Keratinocyte (primary cell): ENCODE measurements around the gene SLC6A9. TPM values are rescaled to one million over a fixed set of nuclear protein-coding genes. Genes with fewer than 3 reads are reported as not detected.
A peak's percentile ranks its signal among the peaks of the same experiment; 100 is the strongest.

Experiments
- DNase-seq: peaks from one replicate; pipeline ENCODE4 v3.0.0-alpha.2; 2011; ENCODE audit warnings: low read depth, missing footprints, low spot score
- FAIRE-seq: peaks from 2 replicates; lab custom pipeline; 2011; peaks lifted over from hg19 to GRCh38; lab: Jason Lieb, UNC
- H2AFZ ChIP-seq: 2 replicates; pipeline ENCODE4 v1.6.0; 2012; ENCODE audit warnings: low read length, control low read depth, inconsistent platforms; ENCODE audit not compliant: control insufficient read depth
- H3K27ac ChIP-seq: 2 replicates; pipeline ENCODE4 v1.5.1; 2011; ENCODE audit warnings: low read length; ENCODE audit not compliant: control insufficient read depth, insufficient read depth
- H3K27me3 ChIP-seq: 3 replicates; pipeline ENCODE4 v1.6.0; 2011; ENCODE audit warnings: low read length; ENCODE audit not compliant: control insufficient read depth, insufficient read depth; ENCODE audit errors: extremely low read depth
- H3K36me3 ChIP-seq, 2 experiments: 2 replicates in 1 of 2; 3 replicates in 1 of 2; pipeline ENCODE4 v1.5.1; 2011; ENCODE audit warnings: low read length in 2 of 2, mild to moderate bottlenecking in 1 of 2; ENCODE audit not compliant: control insufficient read depth in 2 of 2, insufficient read depth in 2 of 2; ENCODE audit errors: extremely low read depth in 1 of 2
- H3K4me1 ChIP-seq: 3 replicates; pipeline ENCODE4 v1.5.1; 2011; ENCODE audit warnings: low read length; ENCODE audit not compliant: control insufficient read depth, insufficient read depth; ENCODE audit errors: extremely low read depth
- H3K4me2 ChIP-seq: 3 replicates; pipeline ENCODE4 v1.6.0; 2011; ENCODE audit warnings: low read depth, low read length; ENCODE audit not compliant: control insufficient read depth, insufficient read depth; ENCODE audit errors: extremely low read depth
- H3K4me3 ChIP-seq, 3 experiments: fragments of 200-600 bp in 1 of 3; sonication (generic) in 1 of 3; 2 replicates in 2 of 3; 3 replicates in 1 of 3; pipeline ENCODE4 v1.5.1; 2011 to 2016; ENCODE audit warnings: low read length in 3 of 3, mild to moderate bottlenecking in 3 of 3, control low read depth in 2 of 3, inconsistent platforms in 1 of 3, low read depth in 1 of 3, mixed read lengths in 1 of 3, mixed run types in 1 of 3, moderate library complexity in 1 of 3; ENCODE audit not compliant: control insufficient read depth in 2 of 3, insufficient read depth in 2 of 3; ENCODE audit errors: extremely low read depth in 1 of 3
- H3K79me2 ChIP-seq: 2 replicates; pipeline ENCODE4 v1.6.0; 2012; ENCODE audit warnings: low read length; ENCODE audit not compliant: control insufficient read depth, insufficient read depth
- H3K9ac ChIP-seq: 3 replicates; pipeline ENCODE4 v1.6.0; 2011; ENCODE audit warnings: low read length; ENCODE audit not compliant: control insufficient read depth, insufficient read depth; ENCODE audit errors: extremely low read depth
- H3K9me1 ChIP-seq: 3 replicates; pipeline ENCODE4 v1.6.0; 2011; ENCODE audit warnings: low read length; ENCODE audit not compliant: control insufficient read depth, insufficient read depth; ENCODE audit errors: extremely low read depth
- H3K9me3 ChIP-seq: 2 replicates; pipeline ENCODE4 v1.5.1; 2012; ENCODE audit warnings: low read depth, low read length; ENCODE audit not compliant: control insufficient read depth
- H4K20me1 ChIP-seq: 3 replicates; pipeline ENCODE4 v1.6.0; 2011; ENCODE audit warnings: low read length; ENCODE audit not compliant: control insufficient read depth, insufficient read depth; ENCODE audit errors: extremely low read depth
- CTCF ChIP-seq, 3 experiments: IDR thresholded peaks in 1 of 3; conservative IDR thresholded peaks in 1 of 3; optimal IDR thresholded peaks in 1 of 3; 2 replicates in 2 of 3; 3 replicates in 1 of 3; pipeline versions ENCODE3 to v1.5.1; 2011; ENCODE audit warnings: low read length in 3 of 3, mild to moderate bottlenecking in 3 of 3, moderate library complexity in 2 of 3, control low read depth in 1 of 3, inconsistent platforms in 1 of 3; ENCODE audit not compliant: insufficient read depth in 2 of 3; ENCODE audit errors: extremely low read depth in 1 of 3
- EZH2 ChIP-seq: IDR thresholded peaks from one replicate; pipeline ENCODE4 v1.6.1; 2012; ENCODE audit warnings: inconsistent platforms, mild to moderate bottlenecking, low read length, moderate library complexity
- dilution Hi-C: fragments of 300-500 bp; cut with MboI; formaldehyde crosslinking; loops from one replicate; pipeline ENCODE4 v1.7.0; 2020; ENCODE audit warnings: low sequenced_read_pairs; ENCODE audit not compliant: extremely low pct_ligation_motif_present
- polyA plus RNA-seq, 5 experiments: library from polyadenylated mRNA; depleted of rRNA in 3 of 5; stranded (reverse) in 3 of 5; stranded (forward) in 1 of 5; unstranded in 1 of 5; fragments of >200 nt; gene quantifications; 1 replicate in 1 of 5; 2 replicates in 3 of 5; 3 replicates in 1 of 5; pipeline versions ENCODE4 v1.2.1 to v1.2.3, GENCODE V29; 2011 to 2012; ENCODE audit warnings: missing spikeins in 2 of 5, low read depth in 1 of 5, low replicate concordance in 1 of 5

Gene SLC6A9
- polyA plus RNA-seq, 1 donor (not counting 4 experiments of a cell fraction or from before 2014, with no cell fraction given), result 5.3 TPM

- H2AFZ ChIP-seq, result no peak overlapping the region
- no peaks in the 10 kb centered on the region for H3K9me1 ChIP-seq
- DNase-seq (no peak), FAIRE-seq (no peak)
- H3K4me3 ChIP-seq, result no peak overlapping the region
- dilution Hi-C loops, result no loop called here
- no peaks in the 10 kb centered on the region for H3K27me3 ChIP-seq
- H3K9ac ChIP-seq, result no peak overlapping the region
- no peaks in the 10 kb centered on the region for H3K9me3 ChIP-seq
- TF ChIP-seq EZH2, result no peak
- peak; percentile 19 to 59 (median 32) for TF ChIP-seq CTCF (optimal IDR thresholded peaks at IDR 0.05 in 1 of 3, IDR thresholded peaks at IDR 0.05 in 1 of 3, conservative IDR thresholded peaks at IDR 0.05 in 1 of 3; ENCODE audit: extremely low read depth in 1 of 3, insufficient read depth in 2 of 3, low read length in 3 of 3)
- no peaks in the 10 kb centered on the region for H3K79me2 ChIP-seq
- peaks cover 2 to 3% of the 10 kb centered on the region in 2 experiments for H3K36me3 ChIP-seq
- no peaks in the 10 kb centered on the region for H4K20me1 ChIP-seq
- no peak overlapping the region for H3K27ac ChIP-seq
- no peak overlapping the region for H3K4me2 ChIP-seq
- H3K4me1 ChIP-seq, result peaks cover 23% of the 10 kb centered on the region
Observed at GRCh38 chr1:43994794-43995790, 36.2 kb downstream of the SLC6A9 start.

DNA sequence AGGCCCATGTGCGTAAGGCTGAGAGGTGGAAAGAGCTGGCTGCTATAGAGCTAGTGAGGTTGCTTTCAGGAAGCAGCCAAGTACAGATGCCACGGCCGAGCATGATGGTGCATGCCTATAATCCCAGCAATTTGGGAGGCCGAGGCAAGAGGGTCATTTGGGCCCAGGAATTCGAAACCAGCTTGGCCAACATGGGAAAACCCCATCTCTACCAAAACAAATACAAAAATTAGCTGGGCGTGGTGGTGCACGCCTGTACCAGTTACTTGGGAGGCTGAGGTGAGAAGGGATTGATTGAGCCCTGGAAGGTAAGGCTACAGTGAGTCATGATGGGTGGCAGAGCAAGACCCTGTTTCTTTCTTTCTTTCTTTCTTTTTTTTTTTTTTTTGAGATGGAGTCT lies 37.2 kb downstream of the SLC6A9 start:
- no peak for DNase-seq
- H3K27ac ChIP-seq, result no peak overlapping the region
- no peak overlapping the region for H3K4me3 ChIP-seq
- no peaks in the 10 kb centered on the region for H3K79me2 ChIP-seq
- no peaks in the 10 kb centered on the region for H3K9me3 ChIP-seq
- H3K27me3 ChIP-seq, result no peaks in the 10 kb centered on the region
- no peak overlapping the region for H3K9ac ChIP-seq
- H3K9me1 ChIP-seq, result no peaks in the 10 kb centered on the region
- peaks cover 23% of the 10 kb centered on the region for H3K4me1 ChIP-seq
- TF ChIP-seq CTCF (optimal IDR thresholded peaks at IDR 0.05 in 1 of 3, IDR thresholded peaks at IDR 0.05 in 1 of 3, conservative IDR thresholded peaks at IDR 0.05 in 1 of 3; ENCODE audit: extremely low read depth in 1 of 3, insufficient read depth in 2 of 3, low read length in 3 of 3) (no peak), EZH2 (no peak)
- H4K20me1 ChIP-seq, result no peaks in the 10 kb centered on the region
- no peak for FAIRE-seq
- no peak overlapping the region for H3K4me2 ChIP-seq
- dilution Hi-C loops, result no loop called here
- no peak overlapping the region for H2AFZ ChIP-seq
- H3K36me3 ChIP-seq, result peaks cover 0 to 2% of the 10 kb centered on the region in 2 experiments
